GM08714 (cell line): ENCODE measurements around the gene COMP.

ENCODE experiments used
- H3K4me3 ChIP-seq: fragments of 200-500 bp; sonication (Bioruptor generic); 2 replicates; pipeline ENCODE4 v1.5.1; 2014; ENCODE audit warnings: mild to moderate bottlenecking, low read length, inconsistent platforms
- ZNF274 ChIP-seq: IDR thresholded peaks from 2 replicates; pipeline ENCODE4 v1.6.1; 2012; ENCODE audit warnings: mild to moderate bottlenecking, low read depth, low read length

The COMP gene

GRCh38 chr19:18773682-18774081 lies 17.4 kb downstream of the COMP start:
- TF ChIP-seq ZNF274: no peak
- no peak overlapping the region for H3K4me3 ChIP-seq

DNA sequence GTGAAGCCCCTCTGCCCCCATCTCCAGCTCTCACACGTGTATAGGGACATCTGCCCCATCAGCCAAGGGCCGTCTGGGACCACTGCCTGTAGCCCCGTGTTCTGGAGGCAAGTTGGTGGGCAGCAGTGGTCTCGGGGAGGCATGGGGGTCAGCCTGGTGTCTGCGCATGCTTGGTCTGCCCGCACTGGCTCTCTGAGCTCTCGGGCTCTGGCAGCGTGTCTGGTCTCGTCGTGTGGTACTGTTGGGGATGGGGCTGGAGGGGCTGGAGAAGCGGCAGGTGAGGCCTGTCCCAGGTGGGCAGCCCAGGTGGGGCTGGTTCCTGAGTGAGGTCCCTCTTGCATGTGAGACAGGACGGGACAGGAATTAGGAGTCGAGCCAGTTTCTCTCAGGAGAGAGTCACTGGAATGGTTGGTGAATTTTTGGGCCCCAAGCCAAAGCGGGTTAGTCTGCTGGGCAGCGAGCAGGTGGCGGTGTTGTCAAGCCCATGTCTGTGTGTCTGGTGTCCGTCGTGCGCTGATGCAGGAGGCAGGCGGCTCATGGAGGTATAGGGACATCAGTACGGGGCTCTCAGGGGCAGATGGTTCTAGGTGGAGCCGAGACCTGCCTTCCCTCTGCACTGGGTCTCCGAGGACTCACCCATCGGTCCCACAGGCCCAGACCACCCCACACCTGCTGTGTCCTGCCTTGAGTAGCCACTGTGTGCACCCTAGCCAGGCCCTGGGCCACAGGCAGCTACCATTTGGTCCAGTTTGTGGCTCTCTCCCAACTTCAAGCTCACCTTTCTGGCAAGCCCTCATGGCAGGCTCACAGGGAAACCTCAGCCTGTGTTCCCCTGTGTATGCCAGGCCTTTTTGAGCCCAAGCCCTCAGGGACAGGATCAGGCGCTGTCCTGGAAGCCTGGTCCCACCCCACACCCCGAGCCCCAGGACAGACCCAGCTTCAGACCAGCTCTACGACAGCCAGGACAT lies 18.2 kb downstream of the COMP start:
- no peak for TF ChIP-seq ZNF274

GRCh38 chr19:18771328-18772242 lies 19.5 kb downstream of the COMP start:
- H3K4me3 ChIP-seq: no peak overlapping the region
- no peak for TF ChIP-seq ZNF274

More for the DNA sequence above, 18.2 kb downstream of the COMP start:
- no peak overlapping the region for H3K4me3 ChIP-seq

DNA sequence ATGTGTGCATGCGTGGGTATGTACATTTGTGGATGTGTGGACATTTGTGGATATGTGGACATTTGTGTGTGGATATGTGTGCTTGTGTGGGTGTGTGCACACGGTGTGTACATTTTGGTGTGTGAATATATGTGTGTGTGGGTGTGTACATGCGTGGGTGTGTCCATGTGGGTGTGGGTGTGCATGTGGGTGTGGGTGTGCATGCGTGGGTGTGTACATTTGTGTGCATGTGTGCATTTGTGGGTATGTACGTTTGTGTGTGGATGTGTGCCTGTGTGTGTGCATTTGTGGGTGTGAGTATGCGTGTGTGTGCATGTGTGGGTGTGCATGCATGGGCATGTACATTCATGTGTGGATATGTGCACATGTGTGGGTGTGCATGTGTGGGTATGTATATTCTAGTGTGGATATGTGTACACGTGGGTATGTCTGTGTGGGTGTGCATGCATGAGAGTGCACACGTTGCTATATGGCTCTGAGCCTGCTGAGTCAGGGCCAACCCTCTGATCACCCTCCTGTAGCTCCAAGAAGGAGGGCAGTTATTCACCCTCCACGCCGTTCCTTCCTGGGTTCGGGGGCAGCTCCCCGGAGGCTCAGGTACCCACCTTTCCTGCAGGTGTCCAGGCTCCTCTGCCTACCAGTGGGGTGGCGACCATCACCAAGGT lies 20.3 kb downstream of the COMP start:
- TF ChIP-seq ZNF274: no peak

GRCh38 chr19:18769989-18770528 lies 21.0 kb downstream of the COMP start:
- TF ChIP-seq ZNF274: no peak
- no peak overlapping the region for H3K4me3 ChIP-seq

More for the DNA sequence above, 20.3 kb downstream of the COMP start:
- no peak overlapping the region for H3K4me3 ChIP-seq

GRCh38 chr19:18768997-18769891 lies 21.9 kb downstream of the COMP start:
- no peak for TF ChIP-seq ZNF274
- H3K4me3 ChIP-seq: no peak overlapping the region

GRCh38 chr19:18768046-18768771 lies 22.9 kb downstream of the COMP start:
- no peak for TF ChIP-seq ZNF274
- no peak overlapping the region for H3K4me3 ChIP-seq

GRCh38 chr19:18765224-18765623 lies 25.9 kb downstream of the COMP start:
- H3K4me3 ChIP-seq: no peak overlapping the region
- TF ChIP-seq ZNF274: no peak

DNA sequence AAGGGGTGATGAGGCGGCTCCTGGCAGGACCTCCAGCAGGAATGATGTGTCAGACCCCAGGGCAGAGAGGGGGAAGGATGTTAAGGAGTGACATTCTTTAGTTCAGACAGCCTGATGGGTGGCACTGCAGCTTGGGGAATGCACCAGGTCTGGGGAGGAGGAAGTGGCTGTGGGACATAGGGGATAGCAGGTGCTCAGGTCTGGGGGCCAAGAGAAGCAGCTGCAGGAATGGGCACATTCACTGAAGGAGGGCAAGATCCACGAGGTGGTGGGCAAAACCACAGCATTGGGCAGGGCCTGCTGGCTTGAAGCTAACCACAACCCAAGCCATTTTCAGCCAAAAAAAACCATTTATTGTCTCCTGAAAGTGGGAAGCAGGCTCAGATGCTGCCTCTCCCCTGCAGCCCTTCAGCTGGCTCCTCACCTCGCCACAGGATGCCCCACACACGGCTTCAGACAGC lies 26.5 kb downstream of the COMP start:
- TF ChIP-seq ZNF274: no peak
- no peak overlapping the region for H3K4me3 ChIP-seq

GRCh38 chr19:18763674-18764590 lies 27.2 kb downstream of the COMP start:
- no peak overlapping the region for H3K4me3 ChIP-seq
- no peak for TF ChIP-seq ZNF274
